Right ventricle myocardium inferior (tissue), 1 donor: ENCODE data around the gene NSG1. TPM values are rescaled to one million over a fixed set of nuclear protein-coding genes. Genes with fewer than 3 reads are reported as not detected.
"Not testable (repeated sequence)": the region's sequence is repeated elsewhere in the genome, so short reads cannot be mapped to it uniquely, and the experiment has no call there.

Source experiments
- ATAC-seq: fragments of 200-7000 bp; cut with Tn5 transposase; one replicate; pipeline ENCODE4 v1.9.1; 2020; ENCODE audit warnings: mild to moderate bottlenecking, moderate library complexity
- DNase-seq: peaks from one replicate; pipeline ENCODE4 v3.0.0; 2021; ENCODE audit errors: missing footprints
- intact Hi-C: fragments of 100-400 bp; cut with DNase I; formaldehyde crosslinking; loops from one replicate; pipeline ENCODE4 v1.11.0; 2022
- total RNA-seq: library from RNA; stranded (reverse); fragmentation: NEBNext Ultra II Directional; extraction: Animal tissue kit (Norgen Biotek cat#: 25700); gene quantifications from one replicate; pipeline ENCODE4 v1.2.1, GENCODE V29; 2021
- donor health status: DM: no; HTN: yes; CAD: no; lungs with severe emphysema.

The NSG1 gene
- total RNA-seq, 1 donor from 2014 or later = 8.9 TPM

- no peak for DNase-seq
- intact Hi-C loops = no loop called here
- no peak for ATAC-seq
Measured at GRCh38 chr4:4455210-4455865, 68.4 kb downstream of the NSG1 start.

GRCh38 chr4:4456351-4456750 is 69.4 kb downstream of the NSG1 start:
- intact Hi-C loops = no loop called here
- DNase-seq (no peak), ATAC-seq (peak; percentile 28)

GRCh38 chr4:4456816-4457578 is 70.1 kb downstream of the NSG1 start:
- DNase-seq (no peak), ATAC-seq (no peak)
- intact Hi-C loops = no loop called here

GRCh38 chr4:4457803-4458553 is 71.1 kb downstream of the NSG1 start:
- no peak for ATAC-seq

GRCh38 chr4:4459181-4459580 is 72.3 kb downstream of the NSG1 start:
- intact Hi-C loops = no loop called here

More at GRCh38 chr4:4457803-4458553, 71.1 kb downstream of the NSG1 start:
- intact Hi-C loops = no loop called here
- no peak for DNase-seq

GRCh38 chr4:4460759-4461158 is 73.9 kb downstream of the NSG1 start:
- intact Hi-C loops = no loop called here
- no peak for DNase-seq
- no peak for ATAC-seq

More at GRCh38 chr4:4459181-4459580, 72.3 kb downstream of the NSG1 start:
- DNase-seq = no peak
- no peak for ATAC-seq

GRCh38 chr4:4461178-4461577 is 74.3 kb downstream of the NSG1 start:
- intact Hi-C loops = no loop called here
- no peak for ATAC-seq
- DNase-seq = no peak

- no peak for DNase-seq
- intact Hi-C loops = no loop called here
- ATAC-seq = no peak
Measured at GRCh38 chr4:4461850-4462249, 74.9 kb downstream of the NSG1 start.

- intact Hi-C loops = no loop called here
- ATAC-seq (no peak), DNase-seq (no peak)
Measured at GRCh38 chr4:4462970-4463369, 76.1 kb downstream of the NSG1 start.

GRCh38 chr4:4465238-4465637 is 78.3 kb downstream of the NSG1 start:
- ATAC-seq, intact Hi-C loops, DNase-seq: not testable (repeated sequence)

Other genes starting within 250 kb of the NSG1 start
- not detected for gene OTOP1, start 160.2 kb upstream of the NSG1 start, total RNA-seq
- gene TMEM128, start 138.9 kb upstream of the NSG1 start, total RNA-seq = 10.0 TPM
- gene LYAR, start 96.9 kb upstream of the NSG1 start, total RNA-seq = 11.3 TPM
- gene ZBTB49, start 96.9 kb upstream of the NSG1 start, total RNA-seq = 4.0 TPM
- gene STX18, start 154.9 kb downstream of the NSG1 start, total RNA-seq = 17.0 TPM